Thyroid gland (tissue), 4 donors: ENCODE data around the gene MCMBP.

Source experiments
- CTCF ChIP-seq, 6 experiments: fragments of 200-600 bp in 3 of 6; fragments of 450-650 bp in 3 of 6; sonication (generic) in 3 of 6; IDR thresholded peaks; one replicate each; pipeline ENCODE4 v1.5.1; 2016 to 2019; ENCODE audit warnings: antibody characterized with exemption in 6 of 6, mild to moderate bottlenecking in 2 of 6, inconsistent platforms in 1 of 6, moderate library complexity in 1 of 6
- POLR2A ChIP-seq, 2 donors: fragments of 450-650 bp; IDR thresholded peaks; one replicate each; pipeline ENCODE4 v1.6.1; 2017; ENCODE audit warnings: antibody characterized with exemption in 2 of 2, mild to moderate bottlenecking in 2 of 2, moderate library complexity in 1 of 2

DNA sequence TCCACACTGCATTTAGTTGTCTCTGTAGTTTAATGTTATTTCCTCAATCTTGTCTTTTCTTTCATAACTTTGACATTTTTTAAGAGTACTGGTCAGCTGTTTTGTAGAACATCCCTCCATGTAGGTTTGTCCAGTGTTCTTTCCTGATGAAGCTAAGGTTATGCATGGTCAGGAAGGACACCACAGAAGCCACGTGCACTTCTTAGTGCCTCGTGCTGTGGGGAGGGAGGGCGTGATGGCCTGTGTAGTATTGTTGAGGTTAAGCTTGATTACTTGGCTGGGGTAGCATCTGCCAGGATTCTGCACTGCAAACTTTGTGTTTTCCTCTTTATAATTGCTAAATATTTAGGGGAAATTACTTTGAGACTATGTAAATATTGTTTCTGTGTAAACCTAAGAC, 48.3 kb downstream of the MCMBP start:
- no peak for TF ChIP-seq CTCF (IDR thresholded peaks at IDR 0.05)
- no peak for TF ChIP-seq POLR2A (IDR thresholded peaks at IDR 0.05)
